Measurements from ENCODE around the gene GRM7.

GRM7 gene

GRCh38 chr3:7421065-7421464 is 560.1 kb downstream of the GRM7 start:
- DNase-seq: no peak

GRCh38 chr3:7423036-7423435 is 562.1 kb downstream of the GRM7 start:
- DNase-seq: no peak

- no peak for DNase-seq
Measured at GRCh38 chr3:7423995-7424394, 563.1 kb downstream of the GRM7 start.

DNA sequence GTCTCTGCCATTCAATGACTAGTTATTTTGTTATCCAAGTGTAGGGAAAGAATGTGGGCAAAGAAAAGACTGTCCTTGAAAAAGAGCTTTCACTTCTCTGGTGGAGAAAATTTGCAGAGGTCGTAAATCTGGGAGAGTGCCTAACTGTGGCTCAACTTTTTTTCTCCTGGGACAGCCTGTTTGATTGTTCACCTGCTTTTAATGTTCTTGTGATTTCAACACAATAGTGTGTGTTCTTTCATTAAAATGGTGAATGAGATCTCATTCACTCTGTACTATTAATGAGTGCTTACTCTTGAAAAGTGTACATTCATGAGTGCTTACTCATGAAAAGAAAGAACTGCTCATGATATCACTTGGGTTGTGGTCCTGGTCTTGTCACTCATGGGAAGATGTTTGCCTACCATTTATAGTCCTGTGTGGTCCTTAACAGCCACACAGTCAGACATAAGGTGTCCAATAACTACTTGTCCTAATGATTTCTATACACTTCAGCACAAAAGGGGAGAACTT is 567.3 kb downstream of the GRM7 start:
- no peak for DNase-seq

DNA sequence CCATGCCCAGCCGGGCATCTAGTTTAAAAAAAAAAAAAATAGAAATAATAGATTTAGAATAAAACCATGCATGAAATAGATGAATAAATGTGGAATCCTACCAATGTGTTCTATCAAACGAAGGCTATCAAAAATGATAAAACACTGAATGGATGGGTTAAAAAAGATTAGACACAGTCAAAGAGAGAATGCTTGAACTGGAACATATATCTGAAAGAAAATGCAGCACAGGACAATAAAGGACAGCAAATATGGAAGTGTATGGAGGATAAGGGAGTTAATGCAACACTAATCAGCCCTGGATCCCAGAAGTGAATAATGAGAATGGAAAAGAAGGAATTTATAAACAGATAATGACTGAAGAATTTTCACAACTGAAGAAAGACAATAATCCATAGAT is 571.7 kb downstream of the GRM7 start:
- no peak for DNase-seq

GRCh38 chr3:7433073-7433472 is 572.2 kb downstream of the GRM7 start:
- no peak for DNase-seq

GRCh38 chr3:7436542-7436941 is 575.6 kb downstream of the GRM7 start:
- DNase-seq: no peak

GRCh38 chr3:7437231-7437630 is 576.3 kb downstream of the GRM7 start:
- no peak for DNase-seq

GRCh38 chr3:7439101-7439680 is 578.3 kb downstream of the GRM7 start:
- DNase-seq: no peak

GRCh38 chr3:7444886-7445285 is 584.0 kb downstream of the GRM7 start:
- no peak for DNase-seq

- no peak for DNase-seq
Measured at GRCh38 chr3:7445331-7445730, 584.4 kb downstream of the GRM7 start.

- no peak for DNase-seq
Measured at GRCh38 chr3:7447197-7447769, 586.4 kb downstream of the GRM7 start.

GRCh38 chr3:7456386-7456785 is 595.5 kb downstream of the GRM7 start:
- DNase-seq: no peak

GRCh38 chr3:7461202-7461825 is 600.4 kb downstream of the GRM7 start:
- no peak for DNase-seq

- DNase-seq: no peak
Measured at GRCh38 chr3:7469866-7470265, 609.0 kb downstream of the GRM7 start.

- DNase-seq: no peak
Measured at GRCh38 chr3:7484636-7485035, 623.7 kb downstream of the GRM7 start.

- no peak for DNase-seq
Measured at GRCh38 chr3:7487763-7488162, 626.8 kb downstream of the GRM7 start.

GRCh38 chr3:7489417-7489816 is 628.5 kb downstream of the GRM7 start:
- no peak for DNase-seq

DNA sequence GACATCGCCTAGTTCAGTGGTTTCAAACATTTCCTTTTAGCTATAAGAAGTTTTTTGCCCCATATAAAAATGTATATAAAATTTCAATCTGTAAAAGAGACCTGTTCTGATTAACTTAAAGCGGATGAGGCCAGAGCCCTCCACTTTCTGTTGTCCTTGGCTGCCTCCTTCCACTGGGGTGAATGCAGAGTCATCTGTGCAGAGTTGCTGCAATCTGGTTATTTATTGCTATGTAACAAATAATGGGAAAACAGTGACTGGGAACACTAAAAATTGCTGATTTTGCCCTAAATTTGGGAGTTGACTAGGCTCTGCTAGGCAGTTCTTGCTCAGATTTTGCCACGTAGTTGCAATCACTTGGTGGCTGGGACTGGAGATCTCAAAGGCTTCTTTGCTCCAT is 637.8 kb downstream of the GRM7 start:
- no peak for DNase-seq

- DNase-seq: no peak
Measured at GRCh38 chr3:7503431-7503830, 642.5 kb downstream of the GRM7 start.

DNA sequence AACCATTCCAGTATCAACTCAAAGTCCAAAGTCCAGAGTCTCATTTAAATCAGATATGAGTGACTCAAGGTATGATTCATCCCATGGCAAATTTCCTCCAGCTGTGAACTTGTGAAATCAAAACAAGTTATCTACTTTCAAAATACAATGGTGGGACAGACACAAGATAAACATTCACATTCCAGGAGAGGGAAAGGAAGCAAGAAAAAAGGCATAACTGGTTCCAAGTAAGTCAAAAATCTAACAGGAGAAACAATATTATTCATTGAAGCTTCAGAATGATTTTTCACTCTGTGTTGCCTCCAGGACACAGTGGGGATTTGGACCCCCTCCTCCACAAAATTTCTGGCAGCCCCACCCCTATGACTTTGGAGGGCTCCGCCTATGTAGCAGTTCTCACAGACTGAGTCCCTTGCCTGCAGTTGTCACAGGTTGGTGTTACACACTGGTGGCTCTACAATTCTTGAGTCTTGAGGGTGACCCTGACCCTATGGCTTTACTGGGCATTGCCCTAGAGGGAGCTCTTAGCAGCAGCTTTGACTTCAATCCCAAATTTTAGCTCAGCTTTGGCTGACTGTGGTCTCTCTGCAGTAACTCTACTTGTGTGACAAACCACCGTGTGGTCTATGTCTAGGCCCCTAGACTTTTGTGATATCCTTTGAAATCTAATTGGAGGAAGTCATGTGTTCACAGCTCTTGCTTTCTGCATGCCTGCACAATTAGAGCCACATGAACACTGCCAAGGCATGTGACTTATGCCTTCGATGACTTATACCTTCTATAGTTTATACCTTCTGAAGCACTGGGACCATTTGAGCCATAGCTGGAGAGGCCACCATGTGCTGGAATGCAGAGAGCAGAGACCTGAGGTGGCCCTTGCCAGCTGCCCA is 644.2 kb downstream of the GRM7 start:
- no peak for DNase-seq

- DNase-seq: no peak
Measured at GRCh38 chr3:7506606-7507180, 645.8 kb downstream of the GRM7 start.

DNA sequence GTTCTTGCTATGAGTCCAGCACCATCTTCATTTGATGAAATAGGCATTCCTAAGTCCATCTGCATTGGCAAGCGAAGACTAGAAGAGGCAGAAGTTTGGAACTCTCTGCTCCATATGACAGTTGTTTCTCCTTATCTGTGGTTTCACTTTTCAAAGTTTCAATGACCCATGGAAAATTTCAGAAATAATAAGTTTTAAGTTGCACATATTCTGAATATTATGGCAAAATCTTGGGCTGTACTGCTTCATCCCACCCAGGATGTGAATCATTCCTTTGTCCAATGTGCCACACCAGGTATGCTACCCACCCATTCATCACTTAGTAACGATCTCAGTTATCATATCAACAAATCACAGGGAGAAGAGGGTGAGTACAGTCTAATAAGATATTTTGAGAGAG is 647.9 kb downstream of the GRM7 start:
- no peak for DNase-seq

Data from DMS 273 treated with DMSO at 0.1 percent for 48 hours (cell line).